Ectodermal cell (in vitro differentiated cells): ENCODE results near the gene CACNB4.

Experiments
- H3K27ac ChIP-seq: 2 replicates; pipeline ENCODE4 v1.7.0; 2013; ENCODE audit warnings: mild to moderate bottlenecking, low read depth, low read length; ENCODE audit not compliant: insufficient read depth, poor library complexity, severe bottlenecking
- H3K27me3 ChIP-seq: 2 replicates; pipeline ENCODE4 v1.7.0; 2013; ENCODE audit warnings: mild to moderate bottlenecking, low read length; ENCODE audit not compliant: insufficient read depth, control insufficient read depth, poor library complexity, severe bottlenecking
- H3K36me3 ChIP-seq: one replicate; pipeline ENCODE4 v1.7.0; 2013; ENCODE audit warnings: low read length; ENCODE audit not compliant: control insufficient read depth, insufficient read depth
- H3K4me1 ChIP-seq: one replicate; pipeline ENCODE4 v1.7.0; 2013; ENCODE audit warnings: low read length; ENCODE audit not compliant: control insufficient read depth, insufficient read depth
- H3K4me3 ChIP-seq: 2 replicates; pipeline ENCODE4 v1.7.0; 2013; ENCODE audit warnings: low read depth, low read length, control low read depth; ENCODE audit not compliant: insufficient read depth
- H3K9me3 ChIP-seq: 2 replicates; pipeline ENCODE4 v1.7.0; 2013; ENCODE audit warnings: mild to moderate bottlenecking, low read length, moderate library complexity; ENCODE audit not compliant: control insufficient read depth
- WGBS, 2 experiments: methylation state at CpG; one replicate each; pipeline ENCODE4 v1.1.7; 2013; ENCODE audit warnings: missing lambda C conversion rate in 2 of 2; 5-methylcytosine and 5-hydroxymethylcytosine counted together

The CACNB4 gene

DNA sequence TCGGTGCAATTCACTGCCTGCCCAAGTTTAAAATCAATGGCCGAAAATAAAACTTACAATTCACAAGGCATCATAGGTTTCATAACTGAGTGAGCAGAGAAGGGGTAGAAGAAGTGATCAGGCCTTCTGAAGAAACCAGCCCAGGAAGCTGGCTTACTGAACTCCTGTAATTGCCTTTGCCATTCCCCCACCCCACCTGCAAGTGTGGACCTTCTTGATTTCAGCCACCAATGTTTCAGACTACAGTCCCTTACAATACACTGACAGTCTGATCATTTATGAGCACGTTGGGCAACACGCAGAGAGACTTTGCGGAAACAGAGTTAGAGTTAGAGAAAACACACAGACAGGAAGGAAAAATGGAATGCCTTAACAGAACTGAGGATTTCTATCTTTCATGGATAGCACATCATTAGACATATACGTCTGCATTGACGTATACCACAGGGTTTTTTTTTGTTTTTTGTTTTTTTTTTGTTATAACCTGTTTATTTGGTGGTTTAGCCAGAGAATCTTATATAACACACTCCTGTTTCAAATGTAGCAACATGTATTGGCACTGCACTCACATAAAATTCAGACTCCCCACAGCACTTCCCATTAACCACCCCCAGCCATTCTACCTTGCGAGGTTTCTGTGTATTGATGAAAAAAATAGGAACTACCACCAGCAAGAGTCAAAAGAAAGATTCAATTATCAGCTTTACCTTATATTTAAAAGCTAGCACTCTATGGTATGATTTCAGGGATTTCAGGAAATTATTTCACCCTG lies 126.4 kb downstream of the CACNB4 start:
- H3K4me3 ChIP-seq, result no peak overlapping the region

DNA sequence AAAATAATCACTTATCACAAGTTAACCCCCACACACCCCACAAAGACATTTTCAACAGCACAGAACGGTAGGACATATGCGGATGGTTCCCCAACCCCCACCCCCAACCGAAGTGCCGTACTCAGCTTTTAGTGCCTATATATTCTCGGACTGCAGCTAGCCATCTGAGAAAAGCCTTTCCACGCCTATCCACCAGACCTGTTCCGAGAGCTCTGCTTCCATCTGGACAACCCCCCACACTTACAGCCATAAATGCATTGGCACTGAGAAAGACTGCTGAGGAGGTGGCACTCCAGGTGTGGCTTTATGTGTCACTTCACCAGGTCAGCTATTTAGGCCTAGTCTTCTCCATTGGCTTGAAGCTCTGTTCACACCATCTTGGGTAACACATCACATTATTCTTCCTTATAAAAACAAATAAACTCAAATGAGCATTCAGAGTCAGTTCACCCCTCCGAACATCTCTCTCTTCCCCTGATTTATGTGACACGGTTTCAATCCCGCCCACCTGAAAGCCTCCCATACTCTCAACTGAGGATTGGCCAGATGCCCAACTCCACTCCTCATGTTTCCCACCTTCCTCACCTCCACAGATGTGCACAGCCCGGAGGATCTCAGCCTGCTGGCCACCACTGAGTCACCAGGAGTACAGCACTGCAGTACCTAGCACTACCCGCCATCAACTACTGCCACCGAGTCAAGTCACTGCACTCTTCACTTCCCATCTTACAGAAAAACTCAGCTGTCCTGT lies 127.4 kb downstream of the CACNB4 start:
- H3K27me3 ChIP-seq, result no peaks in the 10 kb centered on the region
- 92 to 95% methylated on average over 13 of the region's 13 CpGs for WGBS, 2 experiments
- H3K4me3 ChIP-seq, result no peak overlapping the region
- no peaks in the 10 kb centered on the region for H3K9me3 ChIP-seq
- H3K36me3 ChIP-seq, result no peaks in the 10 kb centered on the region
- peaks cover 11% of the 10 kb centered on the region for H3K4me1 ChIP-seq
- H3K27ac ChIP-seq, result no peak overlapping the region

More for the DNA sequence above, 126.4 kb downstream of the CACNB4 start:
- Histone ChIP-seq H3K27ac (no peak overlapping the region), H3K9me3 (no peaks in the 10 kb centered on the region), H3K4me1 (peaks cover 11% of the 10 kb centered on the region), H3K36me3 (no peaks in the 10 kb centered on the region), H3K27me3 (no peaks in the 10 kb centered on the region)
- 95 to 97% methylated on average over 5 to 7 of the region's 8 CpGs for WGBS, 2 experiments

DNA sequence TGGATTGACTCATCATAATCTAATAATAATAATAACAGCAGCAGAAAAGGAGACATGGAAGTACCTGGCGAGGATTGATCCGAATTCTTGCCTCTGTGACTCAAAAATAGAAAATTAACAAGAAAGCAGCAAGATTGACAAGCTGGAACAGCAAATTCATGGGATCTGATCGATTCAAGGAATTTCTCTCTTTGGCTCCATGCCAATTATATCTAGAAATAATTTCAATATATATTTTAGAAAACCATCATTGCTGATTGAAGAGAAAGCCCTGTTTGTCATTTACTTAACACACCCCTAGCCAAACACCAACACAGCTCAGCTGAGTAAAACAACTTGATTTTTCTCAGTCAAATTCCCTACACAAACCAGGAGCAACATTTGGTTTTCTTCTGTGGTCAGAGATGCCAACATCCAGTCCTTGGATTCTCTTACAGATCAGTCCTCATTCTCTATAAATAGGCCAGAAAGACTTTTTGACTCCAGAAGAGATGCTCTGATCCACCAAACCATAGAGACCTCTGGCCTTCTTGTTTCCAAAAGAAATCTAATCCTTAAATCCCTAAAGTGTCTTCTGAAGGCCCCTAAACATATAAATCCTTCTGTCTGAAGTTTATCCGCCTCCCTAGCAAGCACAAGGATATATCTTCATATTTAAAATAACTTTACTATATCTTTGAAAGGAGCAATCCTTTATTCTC lies 129.9 kb downstream of the CACNB4 start:
- H3K36me3 ChIP-seq, result no peaks in the 10 kb centered on the region
- H3K27ac ChIP-seq, result no peak overlapping the region
- no peaks in the 10 kb centered on the region for H3K9me3 ChIP-seq
- H3K4me3 ChIP-seq, result no peak overlapping the region
- WGBS, 2 experiments, result 90 to 95% methylated on average over 4 of the region's 4 CpGs
- no peaks in the 10 kb centered on the region for H3K27me3 ChIP-seq
- H3K4me1 ChIP-seq, result peaks cover 11% of the 10 kb centered on the region

DNA sequence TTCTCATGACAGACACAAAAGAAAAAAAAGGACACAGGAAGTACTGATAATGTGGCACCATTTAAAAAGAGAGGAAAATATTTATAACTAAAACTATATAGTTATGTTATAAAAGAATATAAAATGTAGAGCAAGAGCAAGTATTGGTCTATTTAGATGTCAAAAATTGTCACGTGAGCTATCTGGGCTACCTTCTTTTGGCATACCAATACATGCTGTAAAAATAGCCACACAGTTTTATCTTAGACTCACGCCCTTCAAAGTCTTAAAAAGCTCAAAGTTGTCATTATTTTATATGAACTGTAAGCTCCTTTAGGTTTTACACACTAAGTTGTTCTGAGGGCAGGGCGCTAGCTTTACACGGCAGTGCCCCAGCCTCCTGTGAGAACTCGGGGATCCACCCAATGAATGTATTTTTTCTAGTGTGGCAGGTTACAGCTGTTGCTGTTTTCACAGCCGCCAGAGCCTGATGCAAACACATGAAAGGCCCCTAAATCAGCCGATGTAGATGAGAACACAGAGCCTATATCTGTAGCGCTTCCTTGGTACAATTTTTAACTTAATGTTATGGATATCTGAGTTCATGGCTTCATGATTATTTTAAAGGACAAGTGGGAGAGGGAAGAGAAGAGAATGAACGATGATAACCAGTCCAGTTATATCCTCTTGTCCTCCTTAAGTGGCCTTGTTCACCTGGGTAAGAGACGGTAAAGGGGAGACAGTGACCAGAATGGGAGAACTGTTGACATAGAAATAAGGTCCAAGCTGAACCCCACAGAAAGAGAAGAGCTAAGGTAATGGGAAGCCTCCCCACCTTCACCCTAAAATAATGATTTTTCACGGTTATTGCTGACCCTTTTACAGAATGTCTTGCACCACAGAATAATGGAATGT lies 130.8 kb downstream of the CACNB4 start:
- 89 to 92% methylated on average over 10 to 11 of the region's 11 CpGs for WGBS, 2 experiments
- peaks cover 4% of the 10 kb centered on the region for H3K4me1 ChIP-seq

DNA sequence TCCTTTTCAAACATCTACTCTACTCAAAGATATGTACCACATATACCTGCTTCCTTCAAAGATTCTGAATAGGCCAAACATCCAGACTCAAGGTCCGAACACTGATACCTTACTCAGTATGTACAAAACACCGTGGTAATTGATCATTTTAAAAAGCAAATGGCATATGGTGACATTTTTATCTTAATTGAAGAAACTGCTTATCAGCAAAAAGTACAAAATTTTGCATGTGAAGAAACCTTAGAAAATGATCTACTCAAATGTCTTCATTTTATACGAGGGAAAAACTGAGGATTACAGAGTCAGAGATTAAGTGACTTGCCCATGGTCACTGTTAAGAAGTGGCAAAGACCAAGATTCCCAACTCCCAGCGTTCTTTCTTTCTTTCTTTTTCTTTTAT lies 133.0 kb downstream of the CACNB4 start:
- Histone ChIP-seq H3K27ac (no peak overlapping the region), H3K4me1 (no peaks in the 10 kb centered on the region), H3K4me3 (no peak overlapping the region), H3K36me3 (no peaks in the 10 kb centered on the region), H3K9me3 (no peaks in the 10 kb centered on the region), H3K27me3 (no peaks in the 10 kb centered on the region)
- WGBS, 2 experiments, result 94 to 95% methylated on average over 3 of the region's 4 CpGs

More for the DNA sequence above, 130.8 kb downstream of the CACNB4 start:
- Histone ChIP-seq H3K4me3 (no peak overlapping the region), H3K9me3 (no peaks in the 10 kb centered on the region), H3K27ac (no peak overlapping the region), H3K36me3 (no peaks in the 10 kb centered on the region), H3K27me3 (no peaks in the 10 kb centered on the region)

DNA sequence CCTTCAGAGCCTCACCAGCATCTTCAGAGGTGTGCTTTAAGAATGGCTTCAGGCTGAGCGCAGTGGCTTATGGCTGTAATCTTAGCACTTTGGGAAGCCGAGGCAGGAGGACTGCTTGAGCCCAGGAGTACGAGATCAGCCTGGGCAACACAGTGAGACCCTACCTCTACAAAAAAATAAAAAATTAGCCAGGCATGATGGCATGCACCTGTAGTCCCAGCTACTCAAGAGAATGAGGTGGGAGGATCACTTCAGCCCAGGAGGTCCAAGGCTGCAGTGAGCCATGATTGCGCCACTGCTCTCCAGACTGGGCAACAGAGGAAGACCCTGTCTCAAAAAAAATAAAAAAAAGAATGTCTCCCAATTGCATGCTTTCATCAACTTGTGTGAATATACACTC lies 137.3 kb downstream of the CACNB4 start:
- Histone ChIP-seq H3K9me3 (no peaks in the 10 kb centered on the region), H3K27me3 (no peaks in the 10 kb centered on the region), H3K36me3 (no peaks in the 10 kb centered on the region), H3K4me3 (no peak overlapping the region), H3K27ac (no peak overlapping the region), H3K4me1 (no peaks in the 10 kb centered on the region)
- WGBS, 2 experiments, result 76 to 78% methylated on average over 4 of the region's 4 CpGs

DNA sequence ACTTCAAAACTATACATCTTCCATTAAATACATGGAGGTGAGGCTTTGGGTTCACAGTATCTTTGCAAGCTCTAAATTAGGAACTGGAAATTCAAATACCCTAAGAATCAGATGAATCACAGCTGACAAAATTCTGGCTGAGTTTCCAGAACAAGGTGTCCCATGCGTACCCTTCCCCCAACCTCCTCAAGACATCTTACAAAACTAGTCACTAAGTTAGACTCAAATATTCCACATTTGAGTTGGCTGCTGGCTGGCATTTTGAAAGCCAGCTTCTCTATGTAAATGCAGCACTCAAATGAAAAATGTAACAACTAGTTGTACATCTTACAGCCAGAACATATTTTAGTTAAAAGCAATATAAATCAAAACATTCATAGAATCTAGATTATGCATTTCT lies 139.6 kb downstream of the CACNB4 start:
- H3K27ac ChIP-seq, result no peak overlapping the region
- no peaks in the 10 kb centered on the region for H3K4me1 ChIP-seq
- no peaks in the 10 kb centered on the region for H3K9me3 ChIP-seq
- H3K27me3 ChIP-seq, result no peaks in the 10 kb centered on the region
- WGBS, 2 experiments, result 89 to 90% methylated on average over 1 of the region's 1 CpG
- no peak overlapping the region for H3K4me3 ChIP-seq
- H3K36me3 ChIP-seq, result no peaks in the 10 kb centered on the region

DNA sequence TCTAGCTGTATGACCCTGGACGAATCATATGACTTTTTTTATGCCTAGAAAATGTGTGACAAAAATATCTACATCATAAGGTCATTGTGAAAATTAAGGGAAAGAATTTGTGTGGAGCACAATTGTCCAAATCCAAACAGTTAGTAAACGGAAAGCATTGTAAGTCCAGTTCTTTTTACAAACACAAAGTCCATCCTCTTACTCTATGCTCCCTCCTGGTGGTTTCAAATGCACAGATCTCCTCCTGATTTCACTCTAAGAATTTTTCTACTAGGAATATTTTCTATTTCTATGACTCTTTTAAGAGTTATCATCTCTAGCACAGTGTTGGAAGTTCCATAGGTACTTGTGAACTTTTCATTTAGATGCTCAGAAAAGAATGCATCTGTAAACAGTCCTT lies 145.4 kb downstream of the CACNB4 start:
- 72 to 100% methylated on average over 1 to 2 of the region's 2 CpGs for WGBS, 2 experiments

DNA sequence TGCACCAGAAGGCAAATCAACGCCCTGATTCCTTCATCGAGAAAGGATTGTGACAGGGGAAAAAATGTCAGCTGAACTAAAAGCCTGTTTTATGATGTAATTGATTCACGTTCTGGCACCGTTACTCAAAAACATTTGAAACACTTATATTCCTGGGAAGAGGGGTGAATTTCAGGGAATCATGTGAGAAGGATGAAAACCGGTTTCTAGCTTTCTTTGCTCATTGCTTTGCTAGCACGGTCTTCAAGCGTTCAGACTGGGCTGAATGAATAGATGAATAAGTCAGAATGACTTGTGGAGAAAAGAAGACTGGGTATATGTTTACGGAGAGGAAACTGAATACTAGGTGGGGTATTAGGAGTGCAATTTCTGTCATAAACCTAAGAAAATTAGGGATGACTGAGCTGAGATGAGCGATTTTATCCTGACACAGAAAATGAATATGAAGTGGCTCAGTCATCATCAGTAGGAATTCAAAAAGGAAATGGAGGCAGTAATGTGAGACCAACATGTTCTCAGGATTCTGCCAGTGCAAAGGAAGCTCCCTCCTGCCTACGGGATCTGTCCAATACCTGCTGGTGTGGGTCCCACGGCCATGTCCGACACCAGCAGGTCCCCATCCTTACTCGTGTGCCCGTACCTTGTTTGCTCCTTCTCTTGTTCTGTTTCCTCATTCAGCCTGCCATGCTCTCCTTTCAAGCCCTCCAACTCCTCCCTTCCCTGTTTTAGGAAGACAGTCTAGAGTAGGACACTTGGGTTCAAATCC lies 146.0 kb downstream of the CACNB4 start:
- no peaks in the 10 kb centered on the region for H3K36me3 ChIP-seq
- H3K4me1 ChIP-seq, result no peaks in the 10 kb centered on the region
- H3K27me3 ChIP-seq, result no peaks in the 10 kb centered on the region
- H3K4me3 ChIP-seq, result no peak overlapping the region
- no peaks in the 10 kb centered on the region for H3K9me3 ChIP-seq
- 87 to 90% methylated on average over 14 of the region's 14 CpGs for WGBS, 2 experiments
- no peak overlapping the region for H3K27ac ChIP-seq

More for the DNA sequence above, 145.4 kb downstream of the CACNB4 start:
- Histone ChIP-seq H3K27ac (no peak overlapping the region), H3K4me3 (no peak overlapping the region), H3K4me1 (no peaks in the 10 kb centered on the region), H3K9me3 (no peaks in the 10 kb centered on the region), H3K27me3 (no peaks in the 10 kb centered on the region), H3K36me3 (no peaks in the 10 kb centered on the region)
